DOHH2 (cell line): Measurements from ENCODE around the gene AS3MT.

ENCODE experiments used
- H3F3A ChIP-seq: fragments of 200-600 bp; sonication (generic), shearing (Covaris generic); 2 replicates; pipeline ENCODE4 v1.6.0; 2016; ENCODE audit warnings: antibody characterized with exemption, mild to moderate bottlenecking; ENCODE audit not compliant: control insufficient read depth, insufficient read depth
- H3K27ac ChIP-seq: fragments of 200-600 bp; sonication (generic); 2 replicates; pipeline ENCODE4 v1.5.1; 2014; ENCODE audit warnings: low read depth, mild to moderate bottlenecking, low read length, moderate library complexity
- H3K27me3 ChIP-seq: fragments of 200-600 bp; sonication (generic); 2 replicates; pipeline ENCODE4 v1.6.1; 2014; ENCODE audit warnings: mild to moderate bottlenecking, low read length, mixed read lengths; ENCODE audit not compliant: control insufficient read depth
- H3K36me3 ChIP-seq: fragments of 200-600 bp; sonication (generic); 2 replicates; pipeline ENCODE4 v1.6.1; 2014; ENCODE audit warnings: mild to moderate bottlenecking, low read length, moderate library complexity, mixed read lengths; ENCODE audit not compliant: control insufficient read depth
- H3K4me1 ChIP-seq: fragments of 200-600 bp; sonication (generic); 2 replicates; pipeline ENCODE4 v1.6.1; 2014; ENCODE audit warnings: mild to moderate bottlenecking, low read length, mixed read lengths; ENCODE audit not compliant: control insufficient read depth
- H3K4me2 ChIP-seq: fragments of 200-600 bp; sonication (generic); 2 replicates; pipeline ENCODE4 v1.6.0; 2014; ENCODE audit warnings: mild to moderate bottlenecking, low read length, moderate library complexity
- H3K4me3 ChIP-seq: fragments of 200-600 bp; sonication (generic); 2 replicates; pipeline ENCODE4 v1.5.1; 2014; ENCODE audit warnings: mild to moderate bottlenecking, low read length, mixed read lengths
- H3K79me2 ChIP-seq: fragments of 200-600 bp; sonication (generic); 2 replicates; pipeline ENCODE4 v1.6.1; 2014; ENCODE audit warnings: mild to moderate bottlenecking, low read length, mixed read lengths; ENCODE audit not compliant: control insufficient read depth
- H3K9me2 ChIP-seq: fragments of 200-600 bp; sonication (generic); replicated peaks from 2 replicates; pipeline ENCODE4 v1.6.1; 2014; ENCODE audit warnings: mild to moderate bottlenecking, low read length, mixed read lengths; ENCODE audit not compliant: control insufficient read depth
- H3K9me3 ChIP-seq: fragments of 200-600 bp; sonication (generic); 2 replicates; pipeline ENCODE4 v1.6.1; 2014; ENCODE audit warnings: antibody characterized with exemption, low read length, mixed read lengths; ENCODE audit not compliant: control insufficient read depth, insufficient read depth
- H4K20me1 ChIP-seq: fragments of 200-600 bp; sonication (generic); 2 replicates; pipeline ENCODE4 v1.6.0; 2014; ENCODE audit warnings: low read depth, mild to moderate bottlenecking, antibody characterized with exemption, low read length, moderate library complexity; ENCODE audit not compliant: control insufficient read depth, insufficient read depth
- CTCF ChIP-seq: fragments of 200-600 bp; sonication (generic); IDR thresholded peaks from one replicate; pipeline ENCODE4 v1.5.1; 2014; ENCODE audit warnings: antibody characterized with exemption, mild to moderate bottlenecking, low read depth, low read length; ENCODE audit not compliant: poor library complexity, severe bottlenecking
- EZH2phosphoT487 ChIP-seq: fragments of 200-600 bp; sonication (generic); IDR thresholded peaks from 2 replicates; pipeline ENCODE4 v1.6.1; 2017; ENCODE audit warnings: borderline replicate concordance, mild to moderate bottlenecking, antibody characterized with exemption, low read length, moderate library complexity, mixed read lengths

Gene AS3MT

GRCh38 chr10:102876747-102877153, 7.5 kb downstream of the AS3MT start:
- TF ChIP-seq CTCF: no peak
- TF ChIP-seq EZH2phosphoT487: no peak
- no peaks in the 10 kb centered on the region for H4K20me1 ChIP-seq
- no peaks in the 10 kb centered on the region for H3K4me1 ChIP-seq
- H3K9me3 ChIP-seq: no peaks in the 10 kb centered on the region
- no peaks in the 10 kb centered on the region for H3K36me3 ChIP-seq
- no peaks in the 10 kb centered on the region for H3K27me3 ChIP-seq
- no peaks in the 10 kb centered on the region for H3K9me2 ChIP-seq
- no peak overlapping the region for H3K27ac ChIP-seq
- H3K4me3 ChIP-seq: no peak overlapping the region
- no peaks in the 10 kb centered on the region for H3K79me2 ChIP-seq
- no peak overlapping the region for H3K4me2 ChIP-seq
- no peaks in the 10 kb centered on the region for H3F3A ChIP-seq

DNA sequence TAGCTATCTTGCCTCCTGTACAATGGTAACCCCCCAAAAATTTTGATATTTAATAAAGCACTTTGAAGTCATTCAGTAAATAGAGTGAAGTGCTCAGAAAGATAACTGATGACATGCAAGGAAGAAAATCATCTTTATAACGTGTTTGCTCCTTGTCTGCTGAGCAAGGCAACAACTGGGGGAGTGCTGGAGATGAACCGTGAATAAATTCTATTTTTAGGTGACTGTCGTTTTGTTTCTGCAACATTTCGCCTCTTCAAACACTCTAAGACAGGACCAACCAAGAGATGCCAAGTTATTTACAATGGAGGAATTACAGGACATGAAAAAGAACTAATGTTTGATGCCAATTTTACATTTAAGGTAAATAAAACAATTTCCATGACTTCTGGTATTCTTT, 9.4 kb downstream of the AS3MT start:
- H3F3A ChIP-seq: no peaks in the 10 kb centered on the region
- H3K9me2 ChIP-seq: no peaks in the 10 kb centered on the region
- no peak overlapping the region for H3K4me3 ChIP-seq
- H3K9me3 ChIP-seq: no peaks in the 10 kb centered on the region
- H3K79me2 ChIP-seq: no peaks in the 10 kb centered on the region
- H4K20me1 ChIP-seq: no peaks in the 10 kb centered on the region
- H3K4me1 ChIP-seq: no peaks in the 10 kb centered on the region
- no peaks in the 10 kb centered on the region for H3K36me3 ChIP-seq
- TF ChIP-seq CTCF (no peak), EZH2phosphoT487 (no peak)
- no peak overlapping the region for H3K4me2 ChIP-seq
- H3K27ac ChIP-seq: no peak overlapping the region
- H3K27me3 ChIP-seq: no peaks in the 10 kb centered on the region

GRCh38 chr10:102880256-102880655, 11.0 kb downstream of the AS3MT start:
- Histone ChIP-seq H3F3A (no peaks in the 10 kb centered on the region), H3K4me1 (no peaks in the 10 kb centered on the region), H3K9me2 (no peaks in the 10 kb centered on the region), H3K36me3 (no peaks in the 10 kb centered on the region), H3K4me2 (no peak overlapping the region), H3K27ac (no peak overlapping the region), H3K9me3 (no peaks in the 10 kb centered on the region), H3K79me2 (no peaks in the 10 kb centered on the region), H4K20me1 (no peaks in the 10 kb centered on the region), H3K27me3 (no peaks in the 10 kb centered on the region), H3K4me3 (no peak overlapping the region)
- TF ChIP-seq EZH2phosphoT487 (no peak), CTCF (no peak)

DNA sequence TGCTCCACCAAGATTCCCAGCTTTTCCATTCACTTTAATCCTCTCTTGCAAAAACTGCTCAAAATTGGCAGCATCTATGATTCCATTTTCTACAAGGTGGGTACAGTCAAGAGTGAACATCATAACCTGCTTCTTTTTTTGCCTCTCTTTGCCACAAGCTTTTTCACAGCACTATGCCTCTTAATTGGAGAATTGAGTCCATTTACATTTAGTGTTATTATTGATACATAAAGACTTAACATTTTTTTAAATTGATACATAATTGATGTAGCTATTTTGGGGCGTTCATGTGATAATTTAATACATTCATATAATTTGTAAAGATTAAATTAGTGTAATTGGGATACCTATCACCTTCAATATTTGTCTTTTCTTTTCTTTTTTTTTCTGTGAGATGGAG, 18.8 kb downstream of the AS3MT start:
- Histone ChIP-seq H3K27ac (no peak overlapping the region), H3K4me3 (no peak overlapping the region), H3K9me2 (no peaks in the 10 kb centered on the region), H3K9me3 (no peaks in the 10 kb centered on the region), H3K4me2 (no peak overlapping the region), H3K27me3 (no peaks in the 10 kb centered on the region), H3K4me1 (no peaks in the 10 kb centered on the region), H4K20me1 (no peaks in the 10 kb centered on the region), H3K79me2 (no peaks in the 10 kb centered on the region), H3F3A (no peaks in the 10 kb centered on the region), H3K36me3 (no peaks in the 10 kb centered on the region)
- no peak for TF ChIP-seq CTCF
- TF ChIP-seq EZH2phosphoT487: no peak
